HEK293 (cell line): ENCODE results near the gene SLC25A41.

Experiments
- KLF16 ChIP-seq: fragments of 450-650 bp; formaldehyde crosslinking; IDR thresholded peaks from 2 replicates; pipeline ENCODE4 v1.5.1; 2017; ENCODE audit warnings: missing biosample characterization, missing genetic modification characterization
- TF ChIP-seq, protein P1 (sequence below): fragments of 450-650 bp; formaldehyde crosslinking; IDR thresholded peaks from 2 replicates; pipeline ENCODE4 v1.5.1; 2016; ENCODE audit warnings: missing biosample characterization, missing genetic modification characterization
- TF ChIP-seq, protein P2 (sequence below): IDR thresholded peaks from 2 replicates; pipeline ENCODE4 v1.6.1; 2011; ENCODE audit warnings: mild to moderate bottlenecking, low read depth, low read length, borderline replicate concordance
- TF ChIP-seq, protein P3 (sequence below): fragments of 450-650 bp; formaldehyde crosslinking; IDR thresholded peaks from 2 replicates; pipeline ENCODE4 v1.5.1; 2016; ENCODE audit warnings: missing biosample characterization, missing genetic modification characterization

DNA sequence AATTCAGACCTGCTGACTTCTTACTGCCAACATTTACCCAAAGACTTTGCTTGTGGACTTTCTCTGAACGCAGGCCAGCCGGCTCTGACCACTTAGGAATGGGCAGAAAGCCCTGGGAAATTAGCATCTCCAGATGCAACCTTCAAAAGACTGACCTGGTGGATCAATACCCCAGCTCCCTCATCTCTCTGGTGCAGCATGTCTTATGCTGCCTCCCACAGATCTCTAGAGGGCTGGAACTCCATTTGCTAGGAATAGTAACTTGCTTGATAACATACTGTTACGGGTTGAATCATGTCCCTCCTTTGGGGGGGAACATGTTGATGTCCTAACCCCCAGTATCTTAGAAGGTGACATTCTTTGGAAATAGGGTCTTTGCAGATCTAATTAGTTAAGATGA is 12.9 kb upstream of the SLC25A41 start:
- TF ChIP-seq, protein P1, sequence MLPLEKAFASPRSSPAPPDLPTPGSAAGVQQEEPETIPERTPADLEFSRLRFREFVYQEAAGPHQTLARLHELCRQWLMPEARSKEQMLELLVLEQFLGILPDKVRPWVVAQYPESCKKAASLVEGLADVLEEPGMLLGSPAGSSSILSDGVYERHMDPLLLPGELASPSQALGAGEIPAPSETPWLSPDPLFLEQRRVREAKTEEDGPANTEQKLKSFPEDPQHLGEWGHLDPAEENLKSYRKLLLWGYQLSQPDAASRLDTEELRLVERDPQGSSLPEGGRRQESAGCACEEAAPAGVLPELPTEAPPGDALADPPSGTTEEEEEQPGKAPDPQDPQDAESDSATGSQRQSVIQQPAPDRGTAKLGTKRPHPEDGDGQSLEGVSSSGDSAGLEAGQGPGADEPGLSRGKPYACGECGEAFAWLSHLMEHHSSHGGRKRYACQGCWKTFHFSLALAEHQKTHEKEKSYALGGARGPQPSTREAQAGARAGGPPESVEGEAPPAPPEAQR: no peak
- TF ChIP-seq, protein P2, sequence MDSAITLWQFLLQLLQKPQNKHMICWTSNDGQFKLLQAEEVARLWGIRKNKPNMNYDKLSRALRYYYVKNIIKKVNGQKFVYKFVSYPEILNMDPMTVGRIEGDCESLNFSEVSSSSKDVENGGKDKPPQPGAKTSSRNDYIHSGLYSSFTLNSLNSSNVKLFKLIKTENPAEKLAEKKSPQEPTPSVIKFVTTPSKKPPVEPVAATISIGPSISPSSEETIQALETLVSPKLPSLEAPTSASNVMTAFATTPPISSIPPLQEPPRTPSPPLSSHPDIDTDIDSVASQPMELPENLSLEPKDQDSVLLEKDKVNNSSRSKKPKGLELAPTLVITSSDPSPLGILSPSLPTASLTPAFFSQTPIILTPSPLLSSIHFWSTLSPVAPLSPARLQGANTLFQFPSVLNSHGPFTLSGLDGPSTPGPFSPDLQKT: no peak
- TF ChIP-seq, protein P3, sequence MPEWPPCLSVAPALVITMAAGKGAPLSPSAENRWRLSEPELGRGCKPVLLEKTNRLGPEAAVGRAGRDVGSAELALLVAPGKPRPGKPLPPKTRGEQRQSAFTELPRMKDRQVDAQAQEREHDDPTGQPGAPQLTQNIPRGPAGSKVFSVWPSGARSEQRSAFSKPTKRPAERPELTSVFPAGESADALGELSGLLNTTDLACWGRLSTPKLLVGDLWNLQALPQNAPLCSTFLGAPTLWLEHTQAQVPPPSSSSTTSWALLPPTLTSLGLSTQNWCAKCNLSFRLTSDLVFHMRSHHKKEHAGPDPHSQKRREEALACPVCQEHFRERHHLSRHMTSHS (tag by site-specific recombination): no peak
- no peak for TF ChIP-seq KLF16 (tag by site-specific recombination)
